GM23248 (cell line): ENCODE data around the gene UBL5. TPM values are rescaled to one million over a fixed set of nuclear protein-coding genes. Genes with fewer than 3 reads are reported as not detected.
A peak's percentile ranks its signal among the peaks of the same experiment; 100 is the strongest.

Experiments used
- DNase-seq: peaks from one replicate; pipeline ENCODE4 v3.0.0-alpha.2; 2015
- H2AFZ ChIP-seq: fragments of 200-600 bp; sonication (generic); 2 replicates; pipeline ENCODE4 v1.6.1; 2016; ENCODE audit warnings: antibody characterized with exemption
- H3F3A ChIP-seq: fragments of 200-600 bp; sonication (generic); 2 replicates; pipeline ENCODE4 v1.6.1; 2016; ENCODE audit warnings: mild to moderate bottlenecking, antibody characterized with exemption, mixed run types; ENCODE audit not compliant: insufficient read depth
- H3K27ac ChIP-seq: fragments of 200-600 bp; sonication (generic); 2 replicates; pipeline ENCODE4 v1.5.1; 2016; ENCODE audit warnings: mild to moderate bottlenecking
- H3K27me3 ChIP-seq: fragments of 200-600 bp; sonication (generic); replicated peaks from 2 replicates; pipeline ENCODE4 v1.6.1; 2016; ENCODE audit warnings: mild to moderate bottlenecking; ENCODE audit not compliant: insufficient read depth
- H3K36me3 ChIP-seq: fragments of 200-600 bp; sonication (generic); 2 replicates; pipeline ENCODE4 v1.6.1; 2016; ENCODE audit warnings: low read depth, mild to moderate bottlenecking
- H3K4me1 ChIP-seq: fragments of 200-600 bp; sonication (generic); 2 replicates; pipeline ENCODE4 v1.6.1; 2016; ENCODE audit warnings: mild to moderate bottlenecking; ENCODE audit not compliant: insufficient read depth
- H3K4me2 ChIP-seq: fragments of 200-600 bp; sonication (generic); one replicate; pipeline ENCODE4 v1.6.1; 2016; ENCODE audit warnings: mild to moderate bottlenecking; ENCODE audit not compliant: unreplicated experiment
- H3K4me3 ChIP-seq: fragments of 200-600 bp; sonication (generic); 2 replicates; pipeline ENCODE4 v1.5.1; 2016; ENCODE audit warnings: mild to moderate bottlenecking
- H3K79me2 ChIP-seq: fragments of 200-600 bp; sonication (generic); 2 replicates; pipeline ENCODE4 v1.6.1; 2016; ENCODE audit warnings: mild to moderate bottlenecking; ENCODE audit not compliant: insufficient read depth
- H3K9ac ChIP-seq: fragments of 200-600 bp; sonication (generic); 2 replicates; pipeline ENCODE4 v1.6.1; 2016; ENCODE audit warnings: mild to moderate bottlenecking
- H3K9me2 ChIP-seq: fragments of 200-600 bp; sonication (generic); 2 replicates; pipeline ENCODE4 v1.6.1; 2016; ENCODE audit warnings: mixed run types, mild to moderate bottlenecking, moderate library complexity; ENCODE audit not compliant: insufficient read depth
- H3K9me3 ChIP-seq: fragments of 200-600 bp; sonication (generic); one replicate; pipeline ENCODE4 v1.6.1; 2017; ENCODE audit warnings: low read depth
- H4K20me1 ChIP-seq: fragments of 200-600 bp; sonication (generic); 2 replicates; pipeline ENCODE4 v1.6.0; 2016; ENCODE audit not compliant: insufficient read depth
- EZH2 ChIP-seq: fragments of 200-600 bp; sonication (generic); IDR thresholded peaks from 2 replicates; pipeline ENCODE4 v1.6.1; 2018; ENCODE audit warnings: antibody characterized with exemption, mild to moderate bottlenecking; ENCODE audit not compliant: insufficient read depth, poor library complexity, severe bottlenecking
- EZH2phosphoT487 ChIP-seq: fragments of 200-600 bp; sonication (generic); IDR thresholded peaks from 2 replicates; pipeline ENCODE4 v1.6.1; 2018; ENCODE audit warnings: antibody characterized with exemption, moderate library complexity, mild to moderate bottlenecking, low read depth; ENCODE audit not compliant: insufficient read depth
- WGBS, 2 experiments: methylation state at CpG; one replicate each; pipeline ENCODE4 v1.1.6; 2015 to 2017; ENCODE audit warnings: low lambda C conversion rate in 2 of 2, low coverage in 1 of 2; ENCODE audit errors: missing lambda C conversion rate in 2 of 2; 5-methylcytosine and 5-hydroxymethylcytosine counted together
- in situ Hi-C: fragments of 300-500 bp; cut with MboI; formaldehyde crosslinking; loops from 2 replicates; pipeline ENCODE4 v1.15.0; 2020
- polyA plus RNA-seq: library from polyadenylated mRNA; unstranded; fragments of >200 nt; fragmentation: Nextera tagmentation; extraction: Ambion mirVana; gene quantifications from 2 replicates; pipeline ENCODE4 v1.2.1, GENCODE V29; 2016
- total RNA-seq: library from RNA; depleted of rRNA; stranded (reverse); fragments of >200 nt; shearing (Covaris generic); gene quantifications from 2 replicates; pipeline ENCODE4 v1.2.3, GENCODE V29; 2014

The UBL5 gene
- total and polyA plus RNA-seq, 2 experiments from 2014 or later, result 392 to 605 TPM

- H3K4me2 ChIP-seq, result peak within 1 kb of the TSS; percentile 98
- 0 out of 2 replicates have a peak, but pooled peaks cover 1% of the 10 kb centered on the region for H3K36me3 ChIP-seq
- in situ Hi-C loops, result no loop called here
- H3K9me2 ChIP-seq, result no peaks in the 10 kb centered on the region
- peaks cover 67% of the 10 kb centered on the region for H3K79me2 ChIP-seq
- 0 out of 2 replicates have a peak, but pooled peaks cover 7% of the 10 kb centered on the region for H3K4me1 ChIP-seq
- no peaks in the 10 kb centered on the region for H3K27me3 ChIP-seq
- peaks cover 8% of the 10 kb centered on the region for H3F3A ChIP-seq
- H3K27ac ChIP-seq, result 0 out of 2 replicates have a peak within 1 kb of the TSS, but pooled peaks have one; percentile 14
- H3K4me3 ChIP-seq, result peak within 1 kb of the TSS; percentile 94
- H3K9ac ChIP-seq, result peak within 1 kb of the TSS; percentile 83
- H4K20me1 ChIP-seq, result no peaks in the 10 kb centered on the region
- TF ChIP-seq EZH2phosphoT487, result no peak
- no peak for TF ChIP-seq EZH2
- H2AFZ ChIP-seq, result peak within 1 kb of the TSS; percentile 78
- no peaks in the 10 kb centered on the region for H3K9me3 ChIP-seq
- peak; percentile 100 for DNase-seq
- 1 to 2% methylated on average over 44 to 57 of the region's 73 CpGs for WGBS, 2 experiments
Measured at GRCh38 chr19:9834726-9835506, 7.2 kb downstream of the UBL5 start, which contains the start of gene PIN1. Gene PIN1, plus strand, starts transcription at chr19:9835318. Its CDS starts 27 bp downstream, at chr19:9835345.

- peak overlapping the region; percentile 68 for H2AFZ ChIP-seq
- no peaks in the 10 kb centered on the region for H3K9me2 ChIP-seq
- no peaks in the 10 kb centered on the region for H3K9me3 ChIP-seq
- peak overlapping the region; percentile 94 for H3K4me3 ChIP-seq
- in situ Hi-C loops, result no loop called here
- H3K4me1 ChIP-seq, result 0 out of 2 replicates have a peak, but pooled peaks cover 7% of the 10 kb centered on the region
- no peaks in the 10 kb centered on the region; the same call in 1 of the 2 replicates for H3K36me3 ChIP-seq
- no peaks in the 10 kb centered on the region for H4K20me1 ChIP-seq
- H3K4me2 ChIP-seq, result peak overlapping the region; percentile 98
- H3K27me3 ChIP-seq, result no peaks in the 10 kb centered on the region
- H3K27ac ChIP-seq, result no peak overlapping the region
- no peak for DNase-seq
- H3F3A ChIP-seq, result peaks cover 8% of the 10 kb centered on the region
- peak overlapping the region; percentile 83 for H3K9ac ChIP-seq
- TF ChIP-seq EZH2 (no peak), EZH2phosphoT487 (no peak)
- 0 to 1% methylated on average over 14 to 27 of the region's 28 CpGs for WGBS, 2 experiments
- peaks cover 64% of the 10 kb centered on the region for H3K79me2 ChIP-seq
Measured at GRCh38 chr19:9835507-9835949, 7.8 kb downstream of the UBL5 start.

- H3K36me3 ChIP-seq, result no peaks in the 10 kb centered on the region; the same call in 1 of the 2 replicates
- H3F3A ChIP-seq, result peaks cover 8% of the 10 kb centered on the region
- in situ Hi-C loops, result no loop called here
- no peaks in the 10 kb centered on the region for H3K27me3 ChIP-seq
- H3K4me2 ChIP-seq, result peak overlapping the region; percentile 98
- H3K9me3 ChIP-seq, result no peaks in the 10 kb centered on the region
- H3K9me2 ChIP-seq, result no peaks in the 10 kb centered on the region
- H3K27ac ChIP-seq, result no peak overlapping the region
- H4K20me1 ChIP-seq, result no peaks in the 10 kb centered on the region
- 0 out of 2 replicates have a peak, but pooled peaks cover 7% of the 10 kb centered on the region for H3K4me1 ChIP-seq
- peaks cover 62% of the 10 kb centered on the region for H3K79me2 ChIP-seq
- WGBS, 2 experiments, result 1 to 6% methylated on average over 5 of the region's 5 CpGs
- peak; percentile 86 for DNase-seq
- H2AFZ ChIP-seq, result peak overlapping the region; percentile 68
- TF ChIP-seq EZH2, result no peak
- TF ChIP-seq EZH2phosphoT487, result no peak
- H3K9ac ChIP-seq, result peak overlapping the region; percentile 83
- H3K4me3 ChIP-seq, result peak overlapping the region; percentile 94
Measured at GRCh38 chr19:9836021-9836420, 8.3 kb downstream of the UBL5 start.

- TF ChIP-seq EZH2phosphoT487 (no peak), EZH2 (no peak)
- 93 to 96% methylated on average over 15 of the region's 15 CpGs for WGBS, 2 experiments
- Histone ChIP-seq H3K27ac (no peak overlapping the region), H3K4me1 (0 out of 2 replicates have a peak, but pooled peaks cover 7% of the 10 kb centered on the region), H3K4me3 (no peak overlapping the region), H3K9me2 (no peaks in the 10 kb centered on the region), H3K36me3 (no peaks in the 10 kb centered on the region; the same call in 1 of the 2 replicates), H3K79me2 (peaks cover 39% of the 10 kb centered on the region), H3K27me3 (no peaks in the 10 kb centered on the region), H3K9ac (no peak overlapping the region), H3K9me3 (no peaks in the 10 kb centered on the region), H2AFZ (no peak overlapping the region), H4K20me1 (no peaks in the 10 kb centered on the region), H3K4me2 (no peak overlapping the region), H3F3A (peaks cover 8% of the 10 kb centered on the region)
- in situ Hi-C loops, result no loop called here
- no peak for DNase-seq
Measured at GRCh38 chr19:9838324-9838723, 10.6 kb downstream of the UBL5 start.
